Brain microvascular endothelial cell (primary cell): ENCODE data around the gene STX4.

Experiments
- DNase-seq: peaks from one replicate; pipeline ENCODE4 v3.0.0-alpha.2; 2020
- H3K27ac ChIP-seq: fragments of 250-450 bp; sonication (Bioruptor Pico); 2 replicates; pipeline ENCODE4 v1.5.1; 2020; ENCODE audit warnings: mild to moderate bottlenecking, moderate library complexity
- H3K27me3 ChIP-seq: fragments of 250-450 bp; sonication (Bioruptor Pico); replicated peaks from 2 replicates; pipeline ENCODE4 v1.5.1; 2020; ENCODE audit warnings: mild to moderate bottlenecking
- H3K36me3 ChIP-seq: fragments of 250-450 bp; sonication (Bioruptor Pico); replicated peaks from 2 replicates; pipeline ENCODE4 v1.5.1; 2020; ENCODE audit warnings: mild to moderate bottlenecking
- H3K4me3 ChIP-seq: 2 replicates; pipeline ENCODE4 v1.5.1; 2011; ENCODE audit warnings: low read depth, mild to moderate bottlenecking, control low read depth, low read length, moderate library complexity
- in situ Hi-C: cut with HindIII; loops from 2 replicates; pipeline ENCODE4 v1.10.0; 2017; ENCODE audit warnings: low sequenced_read_pairs, low pct_ligation_motif_present
- TF ChIP-seq, protein P1 (sequence below): IDR thresholded peaks from 2 replicates; pipeline ENCODE4 v1.5.1; 2011; ENCODE audit warnings: low read depth, mild to moderate bottlenecking, moderate library complexity, low read length, control low read depth, inconsistent platforms; ENCODE audit errors: missing control alignments

Gene STX4

DNA sequence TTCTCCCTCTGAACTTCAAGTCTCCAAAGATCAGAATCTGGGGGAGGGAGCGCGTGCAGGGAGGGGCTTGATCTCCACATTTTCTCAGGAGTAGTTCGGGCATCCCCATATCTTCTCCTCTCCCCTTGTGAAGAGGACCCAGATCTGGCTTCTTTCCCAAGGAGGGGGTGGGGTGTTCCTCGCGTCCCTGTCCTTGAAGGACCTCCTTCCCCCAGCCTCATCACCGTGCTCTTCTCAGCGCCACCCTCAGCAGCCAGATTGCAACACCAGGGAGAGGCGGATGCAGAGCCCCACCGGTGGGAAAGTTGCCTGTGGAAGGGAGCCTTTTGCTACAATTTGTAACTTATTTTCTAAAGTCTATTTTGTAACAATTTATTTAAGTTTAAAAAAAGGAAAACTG, 49.7 kb downstream of the STX4 start:
- no peak for DNase-seq
- in situ Hi-C loops: no loop called here
- H3K27ac ChIP-seq: no peak overlapping the region
- H3K27me3 ChIP-seq: no peaks in the 10 kb centered on the region
- peaks cover 21% of the 10 kb centered on the region for H3K36me3 ChIP-seq
- TF ChIP-seq, protein P1, sequence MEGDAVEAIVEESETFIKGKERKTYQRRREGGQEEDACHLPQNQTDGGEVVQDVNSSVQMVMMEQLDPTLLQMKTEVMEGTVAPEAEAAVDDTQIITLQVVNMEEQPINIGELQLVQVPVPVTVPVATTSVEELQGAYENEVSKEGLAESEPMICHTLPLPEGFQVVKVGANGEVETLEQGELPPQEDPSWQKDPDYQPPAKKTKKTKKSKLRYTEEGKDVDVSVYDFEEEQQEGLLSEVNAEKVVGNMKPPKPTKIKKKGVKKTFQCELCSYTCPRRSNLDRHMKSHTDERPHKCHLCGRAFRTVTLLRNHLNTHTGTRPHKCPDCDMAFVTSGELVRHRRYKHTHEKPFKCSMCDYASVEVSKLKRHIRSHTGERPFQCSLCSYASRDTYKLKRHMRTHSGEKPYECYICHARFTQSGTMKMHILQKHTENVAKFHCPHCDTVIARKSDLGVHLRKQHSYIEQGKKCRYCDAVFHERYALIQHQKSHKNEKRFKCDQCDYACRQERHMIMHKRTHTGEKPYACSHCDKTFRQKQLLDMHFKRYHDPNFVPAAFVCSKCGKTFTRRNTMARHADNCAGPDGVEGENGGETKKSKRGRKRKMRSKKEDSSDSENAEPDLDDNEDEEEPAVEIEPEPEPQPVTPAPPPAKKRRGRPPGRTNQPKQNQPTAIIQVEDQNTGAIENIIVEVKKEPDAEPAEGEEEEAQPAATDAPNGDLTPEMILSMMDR: no peak
- no peak overlapping the region for H3K4me3 ChIP-seq

DNA sequence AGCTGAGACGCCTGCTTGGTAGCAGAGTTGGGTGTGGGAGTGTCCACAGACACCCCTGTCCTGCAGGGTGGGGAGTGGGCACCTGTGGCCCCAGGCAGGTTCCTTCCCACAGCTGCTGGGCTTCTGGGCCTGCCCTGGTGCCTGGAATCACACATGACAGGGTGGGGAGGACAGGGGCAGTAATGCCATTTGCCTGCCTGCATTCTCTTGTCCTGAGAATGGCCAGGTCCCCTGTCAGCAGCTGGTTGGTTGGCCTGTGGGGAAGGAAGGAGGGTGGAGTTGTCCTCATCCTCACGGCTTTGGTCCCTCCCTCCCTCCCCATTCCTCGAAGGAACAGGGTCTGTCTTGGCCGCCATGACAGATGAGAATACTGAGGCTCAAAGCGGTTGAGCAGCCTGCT, 50.2 kb downstream of the STX4 start:
- peaks cover 19% of the 10 kb centered on the region for H3K36me3 ChIP-seq
- H3K27ac ChIP-seq: no peak overlapping the region
- TF ChIP-seq, protein P1: no peak
- no peaks in the 10 kb centered on the region for H3K27me3 ChIP-seq
- in situ Hi-C loops: no loop called here
- no peak overlapping the region for H3K4me3 ChIP-seq
- no peak for DNase-seq

GRCh38 chr16:31083981-31084380, 50.6 kb downstream of the STX4 start:
- Histone ChIP-seq H3K27ac (no peak overlapping the region), H3K27me3 (no peaks in the 10 kb centered on the region), H3K36me3 (peaks cover 19% of the 10 kb centered on the region), H3K4me3 (no peak overlapping the region)
- TF ChIP-seq, protein P1: no peak
- in situ Hi-C loops: no loop called here
- no peak for DNase-seq

DNA sequence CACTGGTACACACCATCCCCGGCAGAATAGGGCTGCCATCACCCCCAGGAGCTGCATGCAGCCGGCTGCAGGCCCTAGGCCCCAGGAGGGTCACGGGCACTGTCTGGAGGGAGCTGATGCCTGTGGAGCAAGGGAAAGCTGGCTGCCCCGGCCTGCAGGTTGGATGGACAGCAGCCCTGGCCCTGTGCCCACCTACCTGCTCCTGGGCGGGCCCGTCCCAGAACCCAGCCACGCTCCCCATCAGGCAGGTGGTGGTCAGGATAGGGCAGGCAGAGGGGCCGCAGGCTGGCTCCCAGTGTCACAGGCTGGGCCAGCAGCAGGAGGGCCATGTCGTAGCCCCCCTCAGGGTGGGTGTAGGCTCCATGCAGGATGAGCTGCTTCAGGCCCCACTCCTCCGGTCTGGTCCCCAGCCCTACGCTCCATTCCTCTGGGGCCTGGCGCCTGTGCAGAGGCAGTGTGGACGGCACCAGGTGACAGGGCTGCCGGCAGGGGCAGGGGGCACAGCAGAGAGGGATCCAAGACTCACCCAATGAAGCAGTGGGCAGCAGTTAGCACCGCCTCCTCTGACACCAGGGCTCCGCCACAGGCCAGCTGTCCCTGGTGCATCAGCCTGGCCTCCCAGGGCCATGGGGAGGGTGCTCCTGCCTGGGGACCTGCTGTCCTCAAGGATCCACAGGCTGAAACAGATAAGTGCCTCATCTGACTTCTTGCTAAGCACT, 51.4 kb downstream of the STX4 start:
- DNase-seq: no peak
- in situ Hi-C loops: no loop called here
- no peak overlapping the region for H3K4me3 ChIP-seq
- no peaks in the 10 kb centered on the region for H3K27me3 ChIP-seq
- TF ChIP-seq, protein P1: no peak
- no peak overlapping the region for H3K27ac ChIP-seq
- peaks cover 20% of the 10 kb centered on the region for H3K36me3 ChIP-seq

GRCh38 chr16:31085411-31085810, 52.1 kb downstream of the STX4 start:
- H3K27me3 ChIP-seq: no peaks in the 10 kb centered on the region
- H3K36me3 ChIP-seq: peaks cover 13% of the 10 kb centered on the region
- in situ Hi-C loops: no loop called here
- DNase-seq: no peak
- H3K27ac ChIP-seq: no peak overlapping the region
- TF ChIP-seq, protein P1: no peak
- H3K4me3 ChIP-seq: no peak overlapping the region
